Endothelial cell of umbilical vein (primary cell): ENCODE measurements around the gene ATXN10. TPM values are rescaled to one million over a fixed set of nuclear protein-coding genes. Genes with fewer than 3 reads are reported as not detected.

Source experiments
- BruUV-seq: library from RNA; stranded (reverse); fragments of 400-500 nt; replicated peaks from 2 replicates; lab custom pipeline; 2021; lab: Mats Ljungman, UMichigan
- CTCF ChIA-PET: fragments of 300-600, 350-600 bp; sonication (Branson Sonifier 250); formaldehyde crosslinking; loops from one replicate; lab custom pipeline; 2021; ENCODE audit warnings: antibody characterized with exemption, inconsistent platforms; lab: Charles Lee
- POLR2A ChIA-PET: fragments of 300-600, 350-600 bp; sonication (Branson Sonifier 250); formaldehyde crosslinking; loops from one replicate; lab custom pipeline; 2021; ENCODE audit warnings: antibody characterized with exemption, inconsistent platforms; lab: Charles Lee
- DNase-seq: peaks from one replicate; pipeline ENCODE4 v3.0.0-alpha.2; 2011; ENCODE audit warnings: low read depth, low spot score
- FAIRE-seq: peaks from 2 replicates; lab custom pipeline; 2011; peaks lifted over from hg19 to GRCh38; lab: Jason Lieb, UNC
- H2AFZ ChIP-seq: 2 replicates; pipeline ENCODE4 v1.6.0; 2012; ENCODE audit warnings: low read depth, low read length, control low read depth, inconsistent platforms
- H3K27ac ChIP-seq: 2 replicates; pipeline ENCODE4 v1.5.1; 2011; ENCODE audit warnings: low read depth, mild to moderate bottlenecking, control low read depth, low read length, moderate library complexity; ENCODE audit not compliant: insufficient read depth
- H3K27me3 ChIP-seq, 2 experiments: 2 replicates each; pipeline versions ENCODE4 v1.6.0 to v1.6.1; 2011; ENCODE audit warnings: low read length in 2 of 2, mixed read lengths in 1 of 2; ENCODE audit not compliant: control insufficient read depth in 2 of 2, insufficient read depth in 2 of 2
- H3K36me3 ChIP-seq, 2 experiments: 2 replicates in 1 of 2; 3 replicates in 1 of 2; pipeline ENCODE4 v1.5.1; 2011; ENCODE audit warnings: low read length in 2 of 2, mild to moderate bottlenecking in 1 of 2, moderate library complexity in 1 of 2; ENCODE audit not compliant: control insufficient read depth in 2 of 2, insufficient read depth in 2 of 2; ENCODE audit errors: extremely low read depth in 1 of 2
- H3K4me1 ChIP-seq: 3 replicates; pipeline ENCODE4 v1.5.1; 2011; ENCODE audit warnings: mild to moderate bottlenecking, low read length; ENCODE audit not compliant: control insufficient read depth, insufficient read depth; ENCODE audit errors: extremely low read depth
- H3K4me2 ChIP-seq: 2 replicates; pipeline ENCODE4 v1.6.1; 2011; ENCODE audit warnings: low read length, control low read depth, mixed read lengths; ENCODE audit not compliant: insufficient read depth
- H3K4me3 ChIP-seq, 3 experiments: fragments of 200-600 bp in 1 of 3; sonication (generic), shearing (Covaris generic) in 1 of 3; replicated peaks in 1 of 3; 2 replicates each; pipeline ENCODE4 v1.5.1; 2011 to 2016; ENCODE audit warnings: control low read depth in 3 of 3, low read length in 3 of 3, mild to moderate bottlenecking in 2 of 3, inconsistent platforms in 1 of 3, low read depth in 1 of 3, moderate library complexity in 1 of 3; ENCODE audit not compliant: insufficient read depth in 1 of 3
- H3K79me2 ChIP-seq: 2 replicates; pipeline ENCODE4 v1.6.0; 2012; ENCODE audit warnings: low read length, inconsistent platforms; ENCODE audit not compliant: control insufficient read depth, insufficient read depth
- H3K9ac ChIP-seq: replicated peaks from 2 replicates; pipeline ENCODE3; 2011; ENCODE audit warnings: low read length, control low read depth; ENCODE audit not compliant: insufficient read depth; ENCODE audit errors: extremely low read depth
- H3K9me1 ChIP-seq: replicated peaks from 3 replicates; pipeline ENCODE4 v1.6.0; 2011; ENCODE audit warnings: mild to moderate bottlenecking, low read length; ENCODE audit not compliant: control insufficient read depth, insufficient read depth; ENCODE audit errors: extremely low read depth
- H3K9me3 ChIP-seq: replicated peaks from 2 replicates; pipeline ENCODE4 v1.5.1; 2012; ENCODE audit warnings: low read length, inconsistent platforms; ENCODE audit not compliant: control insufficient read depth, insufficient read depth
- H4K20me1 ChIP-seq: replicated peaks from 2 replicates; pipeline ENCODE3; 2011; ENCODE audit warnings: mild to moderate bottlenecking, low read length; ENCODE audit not compliant: control insufficient read depth, insufficient read depth; ENCODE audit errors: extremely low read depth
- EZH2 ChIP-seq: IDR thresholded peaks from 2 replicates; pipeline ENCODE4 v1.6.1; 2012; ENCODE audit warnings: borderline replicate concordance, low read depth, mild to moderate bottlenecking, moderate library complexity, low read length, inconsistent platforms; ENCODE audit not compliant: severe bottlenecking
- FOS ChIP-seq: IDR thresholded peaks from 2 replicates; pipeline ENCODE4 v1.6.1; 2011; ENCODE audit warnings: mild to moderate bottlenecking, low read length, moderate library complexity, borderline replicate concordance; ENCODE audit not compliant: insufficient read depth
- GATA2 ChIP-seq: IDR thresholded peaks from 2 replicates; pipeline ENCODE4 v1.7.0; 2011; ENCODE audit warnings: low read depth, mild to moderate bottlenecking, moderate library complexity, mixed read lengths, low read length; ENCODE audit not compliant: insufficient read length, insufficient read depth
- JUN ChIP-seq: IDR thresholded peaks from 2 replicates; pipeline ENCODE4 v1.6.1; 2011; ENCODE audit warnings: borderline replicate concordance, low read depth; ENCODE audit not compliant: insufficient read length, insufficient read depth
- MYC ChIP-seq: IDR thresholded peaks from one replicate; pipeline ENCODE4 v1.6.1; 2011; ENCODE audit warnings: mild to moderate bottlenecking, low read depth, low read length
- POLR2A ChIP-seq: IDR thresholded peaks from 2 replicates; pipeline ENCODE4 v1.6.1; 2012; ENCODE audit warnings: low read depth, mild to moderate bottlenecking, control low read depth, low read length
- POLR2AphosphoS5 ChIP-seq: IDR thresholded peaks from 2 replicates; pipeline ENCODE4 v1.6.1; 2012; ENCODE audit warnings: low read depth, mild to moderate bottlenecking, control low read depth, low read length, moderate library complexity; ENCODE audit not compliant: insufficient read depth
- dilution Hi-C: fragments of 300-500 bp; cut with MboI; formaldehyde crosslinking; loops from one replicate; pipeline ENCODE4 v1.15.0; 2019; ENCODE audit warnings: low sequenced_read_pairs; ENCODE audit not compliant: extremely low pct_ligation_motif_present
- intact Hi-C: fragments of 100-400 bp; cut with micrococcal nuclease; formaldehyde crosslinking; loops from one replicate; pipeline ENCODE4 v1.10.0; 2022
- polyA plus RNA-seq, 4 experiments: library from polyadenylated mRNA; depleted of rRNA in 3 of 4; stranded (reverse) in 3 of 4; unstranded in 1 of 4; fragments of >200 nt; gene quantifications; 2 replicates each; pipeline versions ENCODE4 v1.2.1 to v1.2.3, GENCODE V29; 2011 to 2012; ENCODE audit warnings: missing spikeins in 1 of 4
- total RNA-seq: library from RNA; stranded (reverse); gene quantifications from 2 replicates; pipeline ENCODE4 v1.2.3, GENCODE V29; 2021
- TF ChIP-seq, protein P1 (sequence below), 2 donors: IDR thresholded peaks; 1 replicate in 1 of 2; 2 replicates in 1 of 2; pipeline ENCODE4 v1.5.1; 2011; ENCODE audit warnings: low read length in 2 of 2, mild to moderate bottlenecking in 2 of 2, moderate library complexity in 2 of 2, control low read depth in 1 of 2, inconsistent platforms in 1 of 2, low read depth in 1 of 2; ENCODE audit not compliant: insufficient read depth in 1 of 2; ENCODE audit errors: extremely low read depth in 1 of 2

ATXN10 gene
- total and polyA plus RNA-seq, 2 donors (not counting 3 experiments of a cell fraction or from before 2014, with no cell fraction given) = 73.2 to 91.9 TPM

- Histone ChIP-seq H3K9ac (no peak overlapping the region), H3K4me2 (no peak overlapping the region), H4K20me1 (peaks cover 3% of the 10 kb centered on the region), H3K4me3 (no peak overlapping the region), H3K4me1 (peaks cover 13% of the 10 kb centered on the region), H3K9me1 (no peaks in the 10 kb centered on the region), H3K36me3 (peaks cover 0 to 2% of the 10 kb centered on the region in 2 experiments), H3K27ac (no peak overlapping the region), H2AFZ (no peak overlapping the region), H3K79me2 (no peaks in the 10 kb centered on the region), H3K9me3 (no peaks in the 10 kb centered on the region), H3K27me3 (no peaks in the 10 kb centered on the region)
- FAIRE-seq (peak; percentile 57), DNase-seq (peak; percentile 12)
- TF ChIP-seq GATA2 (no peak), EZH2 (no peak), POLR2AphosphoS5 (no peak), POLR2A (no peak), MYC (no peak), JUN (no peak), FOS (peak; percentile 5)
- TF ChIP-seq, protein P1, sequence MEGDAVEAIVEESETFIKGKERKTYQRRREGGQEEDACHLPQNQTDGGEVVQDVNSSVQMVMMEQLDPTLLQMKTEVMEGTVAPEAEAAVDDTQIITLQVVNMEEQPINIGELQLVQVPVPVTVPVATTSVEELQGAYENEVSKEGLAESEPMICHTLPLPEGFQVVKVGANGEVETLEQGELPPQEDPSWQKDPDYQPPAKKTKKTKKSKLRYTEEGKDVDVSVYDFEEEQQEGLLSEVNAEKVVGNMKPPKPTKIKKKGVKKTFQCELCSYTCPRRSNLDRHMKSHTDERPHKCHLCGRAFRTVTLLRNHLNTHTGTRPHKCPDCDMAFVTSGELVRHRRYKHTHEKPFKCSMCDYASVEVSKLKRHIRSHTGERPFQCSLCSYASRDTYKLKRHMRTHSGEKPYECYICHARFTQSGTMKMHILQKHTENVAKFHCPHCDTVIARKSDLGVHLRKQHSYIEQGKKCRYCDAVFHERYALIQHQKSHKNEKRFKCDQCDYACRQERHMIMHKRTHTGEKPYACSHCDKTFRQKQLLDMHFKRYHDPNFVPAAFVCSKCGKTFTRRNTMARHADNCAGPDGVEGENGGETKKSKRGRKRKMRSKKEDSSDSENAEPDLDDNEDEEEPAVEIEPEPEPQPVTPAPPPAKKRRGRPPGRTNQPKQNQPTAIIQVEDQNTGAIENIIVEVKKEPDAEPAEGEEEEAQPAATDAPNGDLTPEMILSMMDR (IDR thresholded peaks at IDR 0.05; ENCODE audit: extremely low read depth in 1 of 2, insufficient read depth in 1 of 2, low read depth in 1 of 2, low read length in 2 of 2) = no peak
- intact Hi-C loops = no loop called here
- ChIA-PET CTCF (no interaction called here), POLR2A (no interaction called here)
- dilution Hi-C loops = no loop called here
- no TSS peak for BruUV-seq
These were observed 133.3 kb downstream of the ATXN10 start for GRCh38 chr22:45804986-45805325.
